Stimulated activated CD8-positive, alpha-beta memory T cell treated with anti-CD3 and anti-CD28 coated beads, Interleukin-12 subunit alpha, Interleukin-12 subunit beta, amount 100 ng/mL, for 1 hour (primary cell): ENCODE measurements around the gene KCNA2.
A peak's percentile ranks its signal among the peaks of the same experiment; 100 is the strongest.

Source experiments
- DNase-seq: peaks from one replicate; pipeline ENCODE4 v3.0.0-alpha.2; 2020; ENCODE audit warnings: low read depth

KCNA2 gene

GRCh38 chr1:110605901-110606656 lies at the start of gene KCNA2:
TSS of gene KCNA2 (minus strand) at chr1:110606358. CDS start at chr1:110604782, 1,576 bp downstream.
- DNase-seq = no peak

GRCh38 chr1:110650609-110651008 lies 44.5 kb upstream of the KCNA2 start:
- no peak for DNase-seq

GRCh38 chr1:110648417-110648816 lies 42.3 kb upstream of the KCNA2 start:
- no peak for DNase-seq

- DNase-seq = no peak
These were observed 41.2 kb upstream of the KCNA2 start for GRCh38 chr1:110647254-110647891.

GRCh38 chr1:110645821-110646735 lies 39.9 kb upstream of the KCNA2 start:
- no peak for DNase-seq

- no peak for DNase-seq
These were observed 39.1 kb upstream of the KCNA2 start for GRCh38 chr1:110645211-110645610.

GRCh38 chr1:110643879-110644472 lies 37.8 kb upstream of the KCNA2 start:
- DNase-seq = no peak

- no peak for DNase-seq
These were observed 33.7 kb upstream of the KCNA2 start for GRCh38 chr1:110639724-110640386.

GRCh38 chr1:110638556-110638955 lies 32.4 kb upstream of the KCNA2 start:
- DNase-seq = no peak

GRCh38 chr1:110638058-110638457 lies 31.9 kb upstream of the KCNA2 start:
- no peak for DNase-seq

GRCh38 chr1:110637475-110637874 lies 31.3 kb upstream of the KCNA2 start:
- no peak for DNase-seq

GRCh38 chr1:110636149-110636935 lies 30.2 kb upstream of the KCNA2 start:
- no peak for DNase-seq

- DNase-seq = no peak
These were observed 29.3 kb upstream of the KCNA2 start for GRCh38 chr1:110635434-110635833.

- DNase-seq = peak; percentile 46
These were observed 28.5 kb upstream of the KCNA2 start for GRCh38 chr1:110634455-110635311.

GRCh38 chr1:110634086-110634454 lies 27.9 kb upstream of the KCNA2 start:
- DNase-seq = no peak

- no peak for DNase-seq
These were observed 27.5 kb upstream of the KCNA2 start for GRCh38 chr1:110633646-110634030.

GRCh38 chr1:110631836-110632620 lies 25.9 kb upstream of the KCNA2 start:
- no peak for DNase-seq

GRCh38 chr1:110630839-110631663 lies 24.9 kb upstream of the KCNA2 start:
- DNase-seq = peak; percentile 75
